Transverse colon (tissue), 4 donors: Measurements from ENCODE around the gene PDHB.

ENCODE experiments used
- CTCF ChIP-seq, 5 experiments: fragments of 200-600 bp in 3 of 5; fragments of 450-650 bp in 2 of 5; sonication (generic) in 3 of 5; IDR thresholded peaks; 1 replicate in 2 of 5; 2 replicates in 3 of 5; pipeline ENCODE4 v1.5.1; 2016 to 2017; ENCODE audit warnings: antibody characterized with exemption in 5 of 5, inconsistent platforms in 3 of 5, mild to moderate bottlenecking in 2 of 5, moderate library complexity in 1 of 5
- POLR2A ChIP-seq: fragments of 450-650 bp; IDR thresholded peaks from one replicate; pipeline ENCODE4 v1.6.1; 2016; ENCODE audit warnings: antibody characterized with exemption, mild to moderate bottlenecking, moderate library complexity
- POLR2AphosphoS5 ChIP-seq, 3 donors: sonication (generic); formaldehyde crosslinking; IDR thresholded peaks; one replicate each; pipeline ENCODE4 v1.6.1; 2016; ENCODE audit warnings: antibody characterized with exemption in 3 of 3

DNA sequence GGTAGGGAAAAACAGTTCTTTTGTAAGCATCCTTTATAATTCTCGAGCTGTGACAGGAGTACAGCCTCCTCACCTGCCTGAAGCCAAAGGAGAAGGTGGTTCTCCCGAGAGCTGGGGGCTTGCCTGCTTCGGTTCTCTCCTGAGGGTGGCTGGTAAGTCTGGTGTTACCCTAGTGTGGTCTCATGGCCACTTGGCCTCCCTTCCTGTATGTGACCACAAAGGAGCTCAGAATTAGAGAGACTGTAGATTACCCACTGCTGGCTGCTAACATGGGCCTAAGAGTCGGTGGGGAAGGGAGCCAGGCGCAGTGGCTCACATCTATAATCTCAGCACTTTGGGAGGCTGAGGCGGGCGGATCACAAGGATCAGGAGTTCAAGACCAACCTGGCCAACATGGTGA, 12.6 kb downstream of the PDHB start:
- TF ChIP-seq CTCF (IDR thresholded peaks at IDR 0.05) (no peak), POLR2A (no peak), POLR2AphosphoS5 (IDR thresholded peaks at IDR 0.05) (no peak)
